Mucosa of rectum (tissue), 2 donors: ENCODE results near the gene C3.
"Not testable (repeated sequence)": the region's sequence is repeated elsewhere in the genome, so short reads cannot be mapped to it uniquely, and the experiment has no call there.

Source experiments
- H3K27ac ChIP-seq, 2 donors: one replicate each; pipeline ENCODE4 v1.7.0; 2013; ENCODE audit warnings: inconsistent platforms in 2 of 2, low read depth in 2 of 2, low read length in 2 of 2
- H3K27me3 ChIP-seq, 2 donors: one replicate each; pipeline ENCODE4 v1.7.0; 2013; ENCODE audit warnings: low read length in 2 of 2; ENCODE audit not compliant: control insufficient read depth in 2 of 2, insufficient read depth in 2 of 2
- H3K36me3 ChIP-seq, 2 donors: one replicate each; pipeline ENCODE4 v1.7.0; 2013; ENCODE audit warnings: low read length in 2 of 2; ENCODE audit not compliant: control insufficient read depth in 2 of 2, insufficient read depth in 2 of 2
- H3K4me1 ChIP-seq, 2 donors: one replicate each; pipeline ENCODE4 v1.7.0; 2013; ENCODE audit warnings: low read length in 2 of 2, mild to moderate bottlenecking in 1 of 2; ENCODE audit not compliant: control insufficient read depth in 2 of 2, insufficient read depth in 2 of 2
- H3K4me3 ChIP-seq, 2 donors: one replicate each; pipeline ENCODE4 v1.7.0; 2013; ENCODE audit warnings: low read length in 2 of 2
- H3K9ac ChIP-seq, 2 donors: one replicate each; pipeline ENCODE4 v1.7.0; 2013; ENCODE audit warnings: low read length in 2 of 2, low read depth in 1 of 2, mild to moderate bottlenecking in 1 of 2
- H3K9me3 ChIP-seq, 2 donors: one replicate each; pipeline ENCODE4 v1.7.0; 2013; ENCODE audit warnings: low read length in 2 of 2; ENCODE audit not compliant: control insufficient read depth in 2 of 2
- donor health status: healthy.
- donor health status: Normal muscosa, but diverticular disease.

C3 gene

GRCh38 chr19:6668691-6669090 is 51.8 kb downstream of the C3 start:
- peaks cover 0 to 3% of the 10 kb centered on the region in 2 donors for H3K27me3 ChIP-seq
- H3K4me1 ChIP-seq, result no peaks in the 10 kb centered on the region
- no peaks in the 10 kb centered on the region for H3K36me3 ChIP-seq
- no peak overlapping the region for H3K27ac ChIP-seq
- peak overlapping the region in 1 of 2 donors; percentile 62 for H3K4me3 ChIP-seq
- H3K9me3 ChIP-seq, result no peaks in the 10 kb centered on the region
- no peak overlapping the region for H3K9ac ChIP-seq

DNA sequence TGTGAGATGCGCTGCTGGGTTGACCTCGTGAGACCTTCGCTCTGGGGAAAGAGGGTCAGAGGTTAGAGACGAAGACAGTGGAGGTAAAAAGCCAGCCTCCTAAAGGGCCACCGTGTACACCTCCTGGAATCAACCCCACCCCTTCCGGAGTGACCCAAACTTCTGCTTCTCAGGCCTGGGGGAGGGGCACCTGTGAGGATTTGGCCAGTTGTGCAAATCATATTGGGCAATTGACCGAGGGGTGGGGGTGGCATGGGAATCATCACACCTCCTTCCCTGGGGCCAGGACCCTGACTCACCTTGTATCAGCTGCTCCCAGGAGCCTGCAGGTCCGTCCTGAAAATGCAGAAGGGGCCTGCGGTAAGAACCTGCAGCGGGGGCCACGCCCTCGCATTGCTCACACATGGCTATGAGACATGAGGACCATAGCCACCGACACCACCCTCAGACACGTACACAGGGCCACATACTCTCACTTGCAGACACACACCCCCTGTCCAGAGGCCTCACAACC is 53.3 kb downstream of the C3 start:
- H3K4me3 ChIP-seq, result no peak overlapping the region
- H3K9me3 ChIP-seq, result no peaks in the 10 kb centered on the region
- no peak overlapping the region for H3K9ac ChIP-seq
- H3K4me1 ChIP-seq, result no peaks in the 10 kb centered on the region
- no peaks in the 10 kb centered on the region for H3K36me3 ChIP-seq
- H3K27ac ChIP-seq, result no peak overlapping the region
- H3K27me3 ChIP-seq, result peaks cover 3% of the 10 kb centered on the region in 2 donors

- no peak overlapping the region for H3K4me3 ChIP-seq
- no peaks in the 10 kb centered on the region for H3K9me3 ChIP-seq
- peaks cover 5 to 11% of the 10 kb centered on the region in 2 donors for H3K27me3 ChIP-seq
- no peaks in the 10 kb centered on the region for H3K36me3 ChIP-seq
- no peak overlapping the region for H3K27ac ChIP-seq
- no peak overlapping the region for H3K9ac ChIP-seq
- no peaks in the 10 kb centered on the region for H3K4me1 ChIP-seq
Measured at GRCh38 chr19:6664916-6665315, 55.5 kb downstream of the C3 start.

GRCh38 chr19:6663236-6664201 is 56.9 kb downstream of the C3 start:
- peaks cover 8 to 14% of the 10 kb centered on the region in 2 donors for H3K27me3 ChIP-seq
- no peaks in the 10 kb centered on the region for H3K36me3 ChIP-seq
- H3K27ac ChIP-seq, result no peak overlapping the region
- H3K9me3 ChIP-seq, result no peaks in the 10 kb centered on the region
- H3K4me3 ChIP-seq, result no peak overlapping the region
- no peaks in the 10 kb centered on the region for H3K4me1 ChIP-seq
- no peak overlapping the region for H3K9ac ChIP-seq

GRCh38 chr19:6662702-6663101 is 57.7 kb downstream of the C3 start:
- no peaks in the 10 kb centered on the region for H3K4me1 ChIP-seq
- no peaks in the 10 kb centered on the region for H3K36me3 ChIP-seq
- H3K27ac ChIP-seq, result no peak overlapping the region
- H3K4me3 ChIP-seq, result no peak overlapping the region
- no peak overlapping the region for H3K9ac ChIP-seq
- no peaks in the 10 kb centered on the region for H3K9me3 ChIP-seq
- H3K27me3 ChIP-seq, result peaks cover 9 to 14% of the 10 kb centered on the region in 2 donors

GRCh38 chr19:6661509-6662244 is 58.8 kb downstream of the C3 start:
- not testable (repeated sequence) for H3K9me3 ChIP-seq, H3K4me1 ChIP-seq, H3K9ac ChIP-seq, H3K4me3 ChIP-seq, H3K36me3 ChIP-seq, H3K27ac ChIP-seq
- peaks cover 11 to 14% of the 10 kb centered on the region in 2 donors for H3K27me3 ChIP-seq

- no peak overlapping the region for H3K4me3 ChIP-seq
- no peak overlapping the region for H3K27ac ChIP-seq
- no peaks in the 10 kb centered on the region for H3K9me3 ChIP-seq
- H3K4me1 ChIP-seq, result no peaks in the 10 kb centered on the region
- H3K36me3 ChIP-seq, result no peaks in the 10 kb centered on the region
- H3K9ac ChIP-seq, result no peak overlapping the region
- H3K27me3 ChIP-seq, result peaks cover 11 to 14% of the 10 kb centered on the region in 2 donors
Measured at GRCh38 chr19:6660930-6661329, 59.5 kb downstream of the C3 start.

DNA sequence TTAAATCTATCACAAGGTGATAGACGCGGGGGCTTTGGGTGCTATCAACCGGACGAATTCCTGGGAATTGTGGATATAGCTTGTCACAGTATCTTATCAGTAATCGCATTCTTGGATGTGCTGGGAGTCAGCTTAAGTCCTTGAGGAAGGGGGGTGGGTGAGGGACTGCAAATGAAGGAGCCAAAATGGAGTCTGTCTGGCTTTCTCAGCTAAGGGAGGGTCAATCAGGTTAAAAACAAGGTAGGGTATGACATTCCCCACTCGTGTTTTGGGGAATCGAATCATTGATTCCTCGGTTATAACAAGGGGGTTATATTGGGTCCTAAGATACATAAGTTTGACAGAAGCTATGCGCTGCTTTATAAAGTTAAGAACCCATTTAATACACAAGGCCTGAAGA is 64.1 kb downstream of the C3 start:
- not testable (repeated sequence) for H3K27ac ChIP-seq, H3K9me3 ChIP-seq, H3K36me3 ChIP-seq, H3K9ac ChIP-seq, H3K4me3 ChIP-seq, H3K4me1 ChIP-seq
- peaks cover 9 to 18% of the 10 kb centered on the region in 2 donors for H3K27me3 ChIP-seq

DNA sequence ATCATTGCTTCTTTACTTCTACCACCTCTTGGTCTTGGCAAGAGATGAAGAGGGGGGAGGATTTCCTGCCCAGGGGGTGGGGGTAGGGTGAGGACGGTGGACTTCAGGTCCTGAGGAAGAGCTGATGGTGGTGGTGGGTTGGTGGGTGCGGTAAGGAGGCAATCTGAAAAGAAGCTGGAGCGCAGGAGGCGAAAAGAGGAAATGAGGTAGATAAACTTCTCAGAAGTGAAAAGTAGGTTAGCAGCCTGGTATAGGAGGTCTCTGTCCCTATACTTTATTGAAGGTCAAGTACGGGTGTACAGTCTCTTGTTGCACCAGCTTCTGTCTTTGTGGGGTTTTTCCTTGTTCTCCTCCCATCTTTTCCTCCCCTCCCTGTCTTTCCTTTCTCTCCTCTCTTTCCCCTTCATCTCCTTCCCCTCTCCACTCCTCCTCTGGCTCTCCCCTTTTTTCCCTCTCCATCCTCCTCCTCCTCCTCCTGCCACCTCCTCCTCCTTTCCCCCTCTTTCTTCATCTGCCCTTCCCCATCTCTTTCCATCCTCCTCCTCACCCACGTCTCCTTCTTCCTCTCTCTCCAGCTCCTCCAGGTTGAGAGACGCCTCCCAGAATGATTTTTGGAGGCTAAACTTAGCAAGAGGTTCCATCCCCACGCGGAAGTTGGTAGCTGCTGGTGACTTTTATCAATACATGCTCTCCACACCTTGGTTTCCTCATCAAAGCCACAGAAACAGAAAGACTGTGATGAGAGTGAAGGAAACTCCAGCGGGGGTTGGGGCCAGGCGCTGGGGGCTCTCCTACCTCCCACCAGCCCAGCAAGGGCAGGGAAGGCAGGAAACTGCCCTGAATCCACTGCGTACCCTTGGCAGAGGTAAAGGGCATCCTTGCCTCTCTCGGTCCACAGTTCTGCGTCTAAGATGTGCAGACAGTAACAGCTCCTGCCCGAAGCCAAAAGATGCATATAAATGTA is 65.8 kb downstream of the C3 start:
- no peaks in the 10 kb centered on the region for H3K4me1 ChIP-seq
- no peak overlapping the region for H3K9ac ChIP-seq
- no peaks in the 10 kb centered on the region for H3K36me3 ChIP-seq
- H3K9me3 ChIP-seq, result no peaks in the 10 kb centered on the region
- peak overlapping the region in 1 of 2 donors; percentile 16 for H3K27ac ChIP-seq
- peak overlapping the region in 1 of 2 donors; percentile 22 for H3K4me3 ChIP-seq
- H3K27me3 ChIP-seq, result peaks cover 6 to 7% of the 10 kb centered on the region in 2 donors
